ENCODE data around the gene ADCY1.

GRCh38 chr7:45645141-45645969, 71.2 kb downstream of the ADCY1 start:
- TF ChIP-seq CTCF (conservative IDR thresholded peaks at IDR 0.05): no peak
- TF ChIP-seq EZH2 (IDR thresholded peaks at IDR 0.05; ENCODE audit: low read depth): no peak
